Loucy (cell line): Measurements from ENCODE around the gene MTHFD2L.

Experiments used
- H2AFZ ChIP-seq: fragments of 200-600 bp; sonication (generic); 2 replicates; pipeline ENCODE4 v1.6.0; 2016; ENCODE audit warnings: antibody characterized with exemption, mild to moderate bottlenecking, low read length, moderate library complexity
- H3F3A ChIP-seq: fragments of 200-600 bp; 2 replicates; pipeline ENCODE4 v1.6.0; 2016; ENCODE audit warnings: antibody characterized with exemption, low read depth, mild to moderate bottlenecking
- H3K27me3 ChIP-seq: fragments of 200-600 bp; sonication (generic); 2 replicates; pipeline ENCODE4 v1.6.1; 2014; ENCODE audit warnings: low read length, mild to moderate bottlenecking; ENCODE audit not compliant: insufficient read depth, poor library complexity, severe bottlenecking
- H3K36me3 ChIP-seq: fragments of 200-600 bp; sonication (generic); 2 replicates; pipeline ENCODE4 v1.6.1; 2016; ENCODE audit warnings: low read length; ENCODE audit not compliant: insufficient read depth
- H3K4me1 ChIP-seq: fragments of 200-600 bp; sonication (generic); 2 replicates; pipeline ENCODE4 v1.5.1; 2014; ENCODE audit warnings: low read length, mild to moderate bottlenecking; ENCODE audit not compliant: insufficient read depth, poor library complexity, severe bottlenecking
- H3K4me2 ChIP-seq: fragments of 200-600 bp; sonication (generic); 2 replicates; pipeline ENCODE4 v1.6.0; 2014; ENCODE audit warnings: antibody characterized with exemption, low read length, low read depth, mild to moderate bottlenecking; ENCODE audit not compliant: poor library complexity, severe bottlenecking
- H3K4me3 ChIP-seq: fragments of 200-600 bp; sonication (generic); 2 replicates; pipeline ENCODE4 v1.5.1; 2014; ENCODE audit warnings: low read length, mild to moderate bottlenecking, mixed read lengths; ENCODE audit not compliant: poor library complexity, severe bottlenecking
- H3K79me2 ChIP-seq: fragments of 200-600 bp; sonication (generic); 2 replicates; pipeline ENCODE4 v1.6.1; 2014; ENCODE audit warnings: low read length; ENCODE audit not compliant: insufficient read depth
- H3K9ac ChIP-seq: fragments of 200-600 bp; sonication (generic); 2 replicates; pipeline ENCODE4 v1.6.0; 2014; ENCODE audit warnings: mild to moderate bottlenecking, low read depth, low read length, moderate library complexity; ENCODE audit not compliant: poor library complexity, severe bottlenecking
- H3K9me2 ChIP-seq: fragments of 200-600 bp; sonication (generic); replicated peaks from 2 replicates; pipeline ENCODE4 v1.6.1; 2016; ENCODE audit warnings: low read depth, low read length, mixed read lengths
- H3K9me3 ChIP-seq: fragments of 200-600 bp; sonication (generic); 2 replicates; pipeline ENCODE4 v1.6.1; 2014; ENCODE audit warnings: mild to moderate bottlenecking, antibody characterized with exemption, low read length, low read depth; ENCODE audit not compliant: insufficient read depth
- H4K20me1 ChIP-seq: fragments of 200-600 bp; sonication (generic); 2 replicates; pipeline ENCODE4 v1.6.0; 2014; ENCODE audit warnings: antibody characterized with exemption, low read length, mild to moderate bottlenecking; ENCODE audit not compliant: insufficient read depth, poor library complexity, severe bottlenecking
- EZH2phosphoT487 ChIP-seq: fragments of 200-600 bp; IDR thresholded peaks from 2 replicates; pipeline ENCODE4 v1.6.1; 2018; ENCODE audit warnings: antibody characterized with exemption, mild to moderate bottlenecking, moderate library complexity, borderline replicate concordance
- TF ChIP-seq, protein P1 (sequence below): fragments of 200-600 bp; sonication (generic); conservative IDR thresholded peaks from 2 replicates; pipeline ENCODE4 v1.5.1; 2014; ENCODE audit warnings: mild to moderate bottlenecking, antibody characterized with exemption, low read length

The MTHFD2L gene

DNA sequence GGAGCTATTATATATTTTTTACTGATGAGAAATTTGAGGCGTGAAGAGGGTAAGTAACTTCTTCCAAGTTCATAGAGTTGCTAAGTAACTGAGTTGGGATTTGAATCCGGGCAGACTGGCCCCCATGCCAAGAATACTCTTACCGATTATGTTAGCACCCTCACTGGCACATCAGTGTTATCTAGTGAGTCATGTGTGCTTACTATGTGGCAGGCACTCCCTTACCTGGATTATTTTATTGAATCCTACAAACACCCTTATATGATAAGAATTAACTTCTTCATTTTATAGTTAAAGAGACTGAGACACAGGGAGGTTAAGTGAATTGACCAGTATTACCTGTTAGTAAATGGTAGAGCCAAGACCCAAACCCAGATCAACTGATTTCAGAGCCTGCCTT is 20.9 kb downstream of the MTHFD2L start:
- peaks cover 5% of the 10 kb centered on the region; the same call in 1 of the 2 replicates for H3K36me3 ChIP-seq
- no peak overlapping the region for H2AFZ ChIP-seq
- no peaks in the 10 kb centered on the region for H3F3A ChIP-seq
- no peaks in the 10 kb centered on the region for H3K9me3 ChIP-seq
- H3K79me2 ChIP-seq = no peaks in the 10 kb centered on the region
- no peak overlapping the region for H3K9ac ChIP-seq
- no peak overlapping the region for H3K4me3 ChIP-seq
- H3K4me1 ChIP-seq = no peaks in the 10 kb centered on the region
- H3K27me3 ChIP-seq = no peaks in the 10 kb centered on the region
- no peaks in the 10 kb centered on the region for H4K20me1 ChIP-seq
- H3K9me2 ChIP-seq = no peaks in the 10 kb centered on the region
- H3K4me2 ChIP-seq = no peak overlapping the region
- no peak for TF ChIP-seq EZH2phosphoT487

DNA sequence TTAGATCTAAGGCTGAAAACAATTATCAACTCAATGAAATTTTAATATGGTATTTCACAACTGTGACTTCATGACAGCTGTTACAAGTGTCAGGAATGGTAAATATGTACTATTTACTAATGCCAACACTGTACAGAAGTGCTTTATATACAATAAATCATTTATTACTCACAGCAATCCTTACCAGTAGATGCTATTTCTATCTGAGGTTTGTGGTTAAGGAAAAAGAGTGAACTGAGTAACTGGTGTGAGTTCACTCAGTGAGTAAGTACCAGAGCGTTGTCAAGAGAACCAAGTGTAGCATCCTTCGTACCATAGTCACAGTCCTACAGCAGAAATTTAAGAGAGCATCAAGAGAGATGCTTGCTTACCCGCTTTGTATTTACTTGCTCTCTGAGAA is 23.3 kb downstream of the MTHFD2L start:
- Histone ChIP-seq H3K4me3 (no peak overlapping the region), H3K27me3 (no peaks in the 10 kb centered on the region), H3K36me3 (peaks cover under 1% of the 10 kb centered on the region; the same call in 1 of the 2 replicates), H3F3A (no peaks in the 10 kb centered on the region), H4K20me1 (no peaks in the 10 kb centered on the region), H3K79me2 (no peaks in the 10 kb centered on the region), H3K9me3 (no peaks in the 10 kb centered on the region), H2AFZ (no peak overlapping the region), H3K9ac (no peak overlapping the region), H3K9me2 (no peaks in the 10 kb centered on the region), H3K4me2 (no peak overlapping the region), H3K4me1 (no peaks in the 10 kb centered on the region)
- TF ChIP-seq, protein P1, sequence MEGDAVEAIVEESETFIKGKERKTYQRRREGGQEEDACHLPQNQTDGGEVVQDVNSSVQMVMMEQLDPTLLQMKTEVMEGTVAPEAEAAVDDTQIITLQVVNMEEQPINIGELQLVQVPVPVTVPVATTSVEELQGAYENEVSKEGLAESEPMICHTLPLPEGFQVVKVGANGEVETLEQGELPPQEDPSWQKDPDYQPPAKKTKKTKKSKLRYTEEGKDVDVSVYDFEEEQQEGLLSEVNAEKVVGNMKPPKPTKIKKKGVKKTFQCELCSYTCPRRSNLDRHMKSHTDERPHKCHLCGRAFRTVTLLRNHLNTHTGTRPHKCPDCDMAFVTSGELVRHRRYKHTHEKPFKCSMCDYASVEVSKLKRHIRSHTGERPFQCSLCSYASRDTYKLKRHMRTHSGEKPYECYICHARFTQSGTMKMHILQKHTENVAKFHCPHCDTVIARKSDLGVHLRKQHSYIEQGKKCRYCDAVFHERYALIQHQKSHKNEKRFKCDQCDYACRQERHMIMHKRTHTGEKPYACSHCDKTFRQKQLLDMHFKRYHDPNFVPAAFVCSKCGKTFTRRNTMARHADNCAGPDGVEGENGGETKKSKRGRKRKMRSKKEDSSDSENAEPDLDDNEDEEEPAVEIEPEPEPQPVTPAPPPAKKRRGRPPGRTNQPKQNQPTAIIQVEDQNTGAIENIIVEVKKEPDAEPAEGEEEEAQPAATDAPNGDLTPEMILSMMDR = no peak

DNA sequence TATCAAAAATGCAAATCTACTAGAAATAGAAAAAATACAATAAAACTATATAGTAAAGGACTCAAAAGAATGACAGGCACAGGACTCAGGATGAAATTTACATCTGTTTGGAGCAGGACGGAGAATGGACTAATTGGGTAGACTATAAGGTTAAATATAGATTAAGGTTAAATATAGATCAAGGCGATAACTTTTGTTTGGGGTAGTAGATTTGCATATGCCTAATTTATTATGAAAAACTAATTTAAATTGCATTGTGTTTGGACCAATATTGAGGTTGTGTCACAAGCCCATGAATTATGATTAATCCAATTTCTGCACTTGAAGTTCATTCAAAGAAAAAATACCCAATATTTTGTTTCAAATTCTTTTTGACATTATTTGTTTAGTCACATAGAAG is 31.0 kb downstream of the MTHFD2L start:
- H3K4me2 ChIP-seq = no peak overlapping the region
- no peaks in the 10 kb centered on the region for H3K79me2 ChIP-seq
- no peaks in the 10 kb centered on the region for H3K27me3 ChIP-seq
- H3F3A ChIP-seq = no peaks in the 10 kb centered on the region
- no peak overlapping the region for H2AFZ ChIP-seq
- TF ChIP-seq EZH2phosphoT487 = no peak
- TF ChIP-seq, protein P1 = no peak
- no peak overlapping the region for H3K4me3 ChIP-seq
- H3K9ac ChIP-seq = no peak overlapping the region
- H3K9me2 ChIP-seq = no peaks in the 10 kb centered on the region
- H4K20me1 ChIP-seq = no peaks in the 10 kb centered on the region
- H3K36me3 ChIP-seq = no peaks in the 10 kb centered on the region
- H3K9me3 ChIP-seq = no peaks in the 10 kb centered on the region
- no peaks in the 10 kb centered on the region for H3K4me1 ChIP-seq

DNA sequence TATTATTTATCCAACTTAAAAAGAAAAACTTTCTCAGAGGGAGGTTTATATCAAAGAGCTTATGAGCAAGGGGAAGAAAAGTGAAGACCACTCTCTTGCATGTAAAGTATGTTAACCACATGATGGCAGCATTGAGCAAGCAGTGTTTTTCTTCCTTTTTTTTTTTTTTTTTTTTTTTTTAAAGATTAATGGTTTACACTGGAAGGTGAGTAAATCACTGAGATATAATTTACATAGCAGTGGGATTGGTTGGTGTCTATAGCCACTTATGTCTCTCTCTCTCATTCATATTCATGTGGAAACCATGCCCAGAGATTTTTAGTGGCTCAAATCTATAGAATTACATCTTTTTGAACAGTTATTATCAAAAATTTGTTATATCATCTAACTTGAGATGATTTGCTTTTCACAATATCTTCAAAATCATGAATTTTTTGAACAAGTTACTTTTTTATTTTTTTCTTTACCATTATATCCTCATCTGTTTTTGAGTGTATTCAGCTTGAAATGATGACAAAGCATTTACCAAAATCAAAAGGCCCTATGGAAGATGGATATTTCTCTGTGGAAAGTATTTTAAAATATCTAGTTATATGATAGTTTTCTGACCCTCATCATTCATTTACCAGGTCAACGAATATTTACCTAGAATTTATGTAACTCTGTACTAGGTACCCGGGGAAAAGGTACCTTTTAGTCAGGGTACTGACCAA is 31.6 kb downstream of the MTHFD2L start:
- Histone ChIP-seq H3F3A (no peaks in the 10 kb centered on the region), H3K79me2 (no peaks in the 10 kb centered on the region), H3K9me2 (no peaks in the 10 kb centered on the region), H3K4me1 (no peaks in the 10 kb centered on the region), H3K9ac (no peak overlapping the region), H3K4me3 (no peak overlapping the region), H3K4me2 (no peak overlapping the region), H2AFZ (no peak overlapping the region), H3K27me3 (no peaks in the 10 kb centered on the region), H3K36me3 (no peaks in the 10 kb centered on the region), H3K9me3 (no peaks in the 10 kb centered on the region), H4K20me1 (no peaks in the 10 kb centered on the region)
- no peak for TF ChIP-seq EZH2phosphoT487
- TF ChIP-seq, protein P1 = peak; percentile 72
